ENCODE measurements around the gene HSD17B8.

The HSD17B8 gene

GRCh38 chr6:33177552-33178446, 26.7 kb upstream of the HSD17B8 start:
- H3K9me3 ChIP-seq (ENCODE audit: control insufficient read depth, insufficient read depth, low read length), result peaks cover 2% of the 10 kb centered on the region; the same call in 1 of the 2 replicates
- TF ChIP-seq, protein P1, sequence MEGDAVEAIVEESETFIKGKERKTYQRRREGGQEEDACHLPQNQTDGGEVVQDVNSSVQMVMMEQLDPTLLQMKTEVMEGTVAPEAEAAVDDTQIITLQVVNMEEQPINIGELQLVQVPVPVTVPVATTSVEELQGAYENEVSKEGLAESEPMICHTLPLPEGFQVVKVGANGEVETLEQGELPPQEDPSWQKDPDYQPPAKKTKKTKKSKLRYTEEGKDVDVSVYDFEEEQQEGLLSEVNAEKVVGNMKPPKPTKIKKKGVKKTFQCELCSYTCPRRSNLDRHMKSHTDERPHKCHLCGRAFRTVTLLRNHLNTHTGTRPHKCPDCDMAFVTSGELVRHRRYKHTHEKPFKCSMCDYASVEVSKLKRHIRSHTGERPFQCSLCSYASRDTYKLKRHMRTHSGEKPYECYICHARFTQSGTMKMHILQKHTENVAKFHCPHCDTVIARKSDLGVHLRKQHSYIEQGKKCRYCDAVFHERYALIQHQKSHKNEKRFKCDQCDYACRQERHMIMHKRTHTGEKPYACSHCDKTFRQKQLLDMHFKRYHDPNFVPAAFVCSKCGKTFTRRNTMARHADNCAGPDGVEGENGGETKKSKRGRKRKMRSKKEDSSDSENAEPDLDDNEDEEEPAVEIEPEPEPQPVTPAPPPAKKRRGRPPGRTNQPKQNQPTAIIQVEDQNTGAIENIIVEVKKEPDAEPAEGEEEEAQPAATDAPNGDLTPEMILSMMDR (IDR thresholded peaks at IDR 0.05; ENCODE audit: low read depth, low read length, poor library complexity, severe bottlenecking), result no peak
- no peak for TF ChIP-seq EZH2phosphoT487 (IDR thresholded peaks at IDR 0.05; ENCODE audit: borderline replicate concordance, low read length)
- H3K9me2 ChIP-seq (replicated peaks; ENCODE audit: control insufficient read depth, low read length), result no peaks in the 10 kb centered on the region
- H3K36me3 ChIP-seq (ENCODE audit: control insufficient read depth, low read length), result no peaks in the 10 kb centered on the region
- no peak overlapping the region for H3K27ac ChIP-seq (ENCODE audit: low read depth, low read length)
- no peaks in the 10 kb centered on the region for H3K79me2 ChIP-seq (ENCODE audit: control insufficient read depth, low read length)
- no peaks in the 10 kb centered on the region for H4K20me1 ChIP-seq (ENCODE audit: control insufficient read depth, insufficient read depth, low read depth, low read length)
- H3F3A ChIP-seq (ENCODE audit: control insufficient read depth, insufficient read depth), result no peaks in the 10 kb centered on the region
- H3K27me3 ChIP-seq (ENCODE audit: control insufficient read depth, low read length), result peaks cover 19% of the 10 kb centered on the region
- no peak overlapping the region for H3K4me3 ChIP-seq (ENCODE audit: low read length)
- peaks cover 4% of the 10 kb centered on the region for H3K4me1 ChIP-seq (ENCODE audit: control insufficient read depth, low read length)
- H3K4me2 ChIP-seq (ENCODE audit: low read length), result no peak overlapping the region

DNA sequence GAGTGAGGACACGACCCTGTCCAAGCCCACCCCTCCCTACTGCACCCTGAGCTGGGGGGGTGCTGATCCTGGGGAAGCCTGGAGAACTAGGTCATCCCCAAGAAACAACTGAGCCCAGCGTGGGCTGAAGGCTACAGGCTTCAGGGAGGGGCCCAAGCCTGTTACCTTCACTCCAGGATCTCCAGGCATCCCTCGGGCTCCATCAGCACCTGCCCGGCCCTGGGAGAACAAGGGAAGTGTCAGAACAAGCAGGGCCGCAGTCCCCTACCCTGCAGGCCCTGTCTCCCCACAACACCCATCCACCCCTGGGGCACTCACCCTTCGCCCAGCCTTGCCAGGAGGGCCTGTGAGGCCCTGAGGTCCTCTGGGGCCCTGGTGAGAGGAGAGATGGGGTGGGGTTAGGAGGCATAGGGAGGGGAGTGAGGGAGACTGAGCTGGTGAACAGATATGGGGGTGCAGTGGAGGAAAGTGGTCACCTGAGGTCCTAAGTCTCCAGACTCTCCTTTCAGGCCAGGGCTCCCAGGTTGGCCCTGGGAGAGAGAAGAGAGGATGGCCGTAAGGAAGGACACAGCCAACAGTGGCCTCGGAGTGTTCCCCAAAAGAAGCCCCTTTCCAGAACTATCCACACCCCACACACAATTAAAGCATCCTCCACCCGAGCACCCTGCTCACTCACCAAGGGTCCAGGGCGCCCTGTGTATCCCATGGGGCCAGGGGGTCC, 25.5 kb upstream of the HSD17B8 start:
- Histone ChIP-seq H3K9me2 (replicated peaks; ENCODE audit: control insufficient read depth, low read length) (no peaks in the 10 kb centered on the region), H3K27me3 (ENCODE audit: control insufficient read depth, low read length) (peaks cover 15% of the 10 kb centered on the region), H3K79me2 (ENCODE audit: control insufficient read depth, low read length) (no peaks in the 10 kb centered on the region), H3K36me3 (ENCODE audit: control insufficient read depth, low read length) (peaks cover 9% of the 10 kb centered on the region), H3K9me3 (ENCODE audit: control insufficient read depth, insufficient read depth, low read length) (peaks cover 13% of the 10 kb centered on the region), H3K4me3 (ENCODE audit: low read length) (no peak overlapping the region), H3K4me2 (ENCODE audit: low read length) (no peak overlapping the region), H3K4me1 (ENCODE audit: control insufficient read depth, low read length) (peaks cover 12% of the 10 kb centered on the region), H3F3A (ENCODE audit: control insufficient read depth, insufficient read depth) (no peaks in the 10 kb centered on the region), H4K20me1 (ENCODE audit: control insufficient read depth, insufficient read depth, low read depth, low read length) (no peaks in the 10 kb centered on the region), H3K27ac (ENCODE audit: low read depth, low read length) (no peak overlapping the region)
- TF ChIP-seq, protein P1 (IDR thresholded peaks at IDR 0.05; ENCODE audit: low read depth, low read length, poor library complexity, severe bottlenecking), result no peak
- no peak for TF ChIP-seq EZH2phosphoT487 (IDR thresholded peaks at IDR 0.05; ENCODE audit: borderline replicate concordance, low read length)

- H3K9me3 ChIP-seq (ENCODE audit: control insufficient read depth, insufficient read depth, low read length), result peaks cover 19% of the 10 kb centered on the region
- no peaks in the 10 kb centered on the region; the same call in 1 of the 2 replicates for H3K27me3 ChIP-seq (ENCODE audit: control insufficient read depth, low read length)
- H3F3A ChIP-seq (ENCODE audit: control insufficient read depth, insufficient read depth), result no peaks in the 10 kb centered on the region
- TF ChIP-seq EZH2phosphoT487 (IDR thresholded peaks at IDR 0.05; ENCODE audit: borderline replicate concordance, low read length), result no peak
- TF ChIP-seq, protein P1 (IDR thresholded peaks at IDR 0.05; ENCODE audit: low read depth, low read length, poor library complexity, severe bottlenecking), result no peak
- no peak overlapping the region for H3K4me2 ChIP-seq (ENCODE audit: low read length)
- peaks cover 14% of the 10 kb centered on the region for H3K4me1 ChIP-seq (ENCODE audit: control insufficient read depth, low read length)
- peaks cover 11% of the 10 kb centered on the region for H3K36me3 ChIP-seq (ENCODE audit: control insufficient read depth, low read length)
- H3K4me3 ChIP-seq (ENCODE audit: low read length), result no peak overlapping the region
- no peaks in the 10 kb centered on the region for H3K79me2 ChIP-seq (ENCODE audit: control insufficient read depth, low read length)
- H3K27ac ChIP-seq (ENCODE audit: low read depth, low read length), result no peak overlapping the region
- H3K9me2 ChIP-seq (replicated peaks; ENCODE audit: control insufficient read depth, low read length), result no peaks in the 10 kb centered on the region
- H4K20me1 ChIP-seq (ENCODE audit: control insufficient read depth, insufficient read depth, low read depth, low read length), result no peaks in the 10 kb centered on the region
These were observed 23.3 kb upstream of the HSD17B8 start for GRCh38 chr6:33181141-33181540.

Data from DOHH2 (cell line).